Measurements from ENCODE around the gene IRAK1.
A peak's percentile ranks its signal among the peaks of the same experiment; 100 is the strongest.

IRAK1 gene

GRCh38 chrX:154023276-154024000 is 3.7 kb upstream of the IRAK1 start:
- Histone ChIP-seq H3K9me3 (no peaks in the 10 kb centered on the region), H3K27ac (no peak overlapping the region), H3K4me1 (peaks cover 0 to 31% (median 7%) of the 10 kb centered on the region in 4 donors), H3K4me3 (no peak overlapping the region), H3K36me3 (no peaks in the 10 kb centered on the region), H3K27me3 (no peaks in the 10 kb centered on the region)
- DNase-seq, result no peak
- intact Hi-C loops (cut with DNase I; ENCODE audit: low total_unique reads), result no loop called here
- no peak for TF ChIP-seq CTCF (IDR thresholded peaks at IDR 0.05)

GRCh38 chrX:154022108-154022507 is 2.4 kb upstream of the IRAK1 start:
- Histone ChIP-seq H3K4me3 (no peak overlapping the region), H3K9me3 (no peaks in the 10 kb centered on the region), H3K4me1 (peaks cover 0 to 29% (median 12%) of the 10 kb centered on the region in 4 donors), H3K36me3 (peaks cover 0 to 3% (median 0%) of the 10 kb centered on the region in 3 donors), H3K27me3 (no peaks in the 10 kb centered on the region), H3K27ac (no peak overlapping the region)
- TF ChIP-seq CTCF (IDR thresholded peaks at IDR 0.05), result no peak
- intact Hi-C loops (cut with DNase I; ENCODE audit: low total_unique reads), result no loop called here
- DNase-seq, result no peak

GRCh38 chrX:154021131-154021611 is 1.5 kb upstream of the IRAK1 start:
- Histone ChIP-seq H3K9me3 (no peaks in the 10 kb centered on the region), H3K27me3 (no peaks in the 10 kb centered on the region), H3K4me3 (no peak overlapping the region), H3K27ac (peak overlapping the region; percentile 80 to 88), H3K4me1 (peaks cover 0 to 29% (median 12%) of the 10 kb centered on the region in 4 donors), H3K36me3 (peaks cover 0 to 11% (median 9%) of the 10 kb centered on the region in 3 donors)
- intact Hi-C loops (cut with DNase I; ENCODE audit: low total_unique reads), result no loop called here
- TF ChIP-seq CTCF (IDR thresholded peaks at IDR 0.05), result no peak
- DNase-seq, result no peak

GRCh38 chrX:154020536-154021115 is 924 bp upstream of the IRAK1 start:
- H3K4me1 ChIP-seq, result peaks cover 0 to 26% (median 12%) of the 10 kb centered on the region in 4 donors
- no peaks in the 10 kb centered on the region for H3K27me3 ChIP-seq
- peak overlapping the region; percentile 57 to 70 for H3K4me3 ChIP-seq
- intact Hi-C loops (cut with DNase I; ENCODE audit: low total_unique reads), result no loop called here
- TF ChIP-seq CTCF (IDR thresholded peaks at IDR 0.05), result no peak
- H3K36me3 ChIP-seq, result peaks cover 0 to 17% (median 13%) of the 10 kb centered on the region in 3 donors
- H3K9me3 ChIP-seq, result no peaks in the 10 kb centered on the region
- DNase-seq, result no peak
- peak overlapping the region; percentile 80 to 88 for H3K27ac ChIP-seq

GRCh38 chrX:154019061-154019621 is 561 bp downstream of the IRAK1 start:
- no peak for TF ChIP-seq CTCF (IDR thresholded peaks at IDR 0.05)
- peaks cover 0 to 23% (median 12%) of the 10 kb centered on the region in 4 donors for H3K4me1 ChIP-seq
- H3K27me3 ChIP-seq, result no peaks in the 10 kb centered on the region
- intact Hi-C loops (cut with DNase I; ENCODE audit: low total_unique reads), result loop anchor here (5.0 kb wide), 1 partner anchor 78 kb away; the partner anchor contains the start of gene MECP2
- no peaks in the 10 kb centered on the region for H3K9me3 ChIP-seq
- H3K27ac ChIP-seq, result peak overlapping the region; percentile 69 to 78
- peaks cover 0 to 27% (median 16%) of the 10 kb centered on the region in 3 donors for H3K36me3 ChIP-seq
- H3K4me3 ChIP-seq, result peak overlapping the region; percentile 57 to 70
- DNase-seq, result no peak

Data from tibial artery (tissue), 4 donors.